Stimulated activated effector memory CD8-positive, alpha-beta T cell treated with anti-CD3 and anti-CD28 coated beads, Interleukin-12 subunit alpha, Interleukin-12 subunit beta, amount 100 ng/mL, for 72 hours (primary cell): ENCODE results near the gene ADCYAP1.
A peak's percentile ranks its signal among the peaks of the same experiment; 100 is the strongest.

Experiments used
- ATAC-seq: fragments of 150-1000 bp; cut with Tn5 transposase; 2 replicates; pipeline ENCODE4 v1.10.0; 2021
- DNase-seq, 2 donors: peaks; one replicate each; pipeline ENCODE4 v3.0.0; 2021 to 2022; ENCODE audit warnings: low spot score in 2 of 2
- H3K27ac Mint-ChIP-seq: one replicate; pipeline ENCODE4 v1.8.0; 2022; ENCODE audit warnings: mild to moderate bottlenecking, mixed read lengths
- H3K36me3 Mint-ChIP-seq: one replicate; pipeline ENCODE4 v1.8.0; 2022; ENCODE audit warnings: mild to moderate bottlenecking, mixed read lengths
- H3K4me1 Mint-ChIP-seq: one replicate; pipeline ENCODE4 v1.8.0; 2022; ENCODE audit warnings: mixed read lengths
- H3K4me3 Mint-ChIP-seq: one replicate; pipeline ENCODE4 v1.8.0; 2022; ENCODE audit warnings: mild to moderate bottlenecking, mixed read lengths
- H3K9me3 Mint-ChIP-seq: one replicate; pipeline ENCODE4 v1.8.0; 2022; ENCODE audit warnings: mixed read lengths

ADCYAP1 gene

GRCh38 chr18:936941-937340 lies 32.3 kb downstream of the ADCYAP1 start:
- Mint-ChIP-seq H3K4me1 (no peaks in the 10 kb centered on the region), H3K36me3 (no peaks in the 10 kb centered on the region), H3K9me3 (no peaks in the 10 kb centered on the region), H3K4me3 (no peak overlapping the region), H3K27ac (no peak overlapping the region)
- ATAC-seq = no peak
- DNase-seq = no peak

- DNase-seq = no peak
- no peaks in the 10 kb centered on the region for H3K9me3 Mint-ChIP-seq
- ATAC-seq = no peak
- no peaks in the 10 kb centered on the region for H3K36me3 Mint-ChIP-seq
- H3K27ac Mint-ChIP-seq = no peak overlapping the region
- no peaks in the 10 kb centered on the region for H3K4me1 Mint-ChIP-seq
- no peak overlapping the region for H3K4me3 Mint-ChIP-seq
Observed at GRCh38 chr18:939166-939565, 34.5 kb downstream of the ADCYAP1 start.

- ATAC-seq = no peak
Observed at GRCh38 chr18:939958-940357, 35.3 kb downstream of the ADCYAP1 start.

GRCh38 chr18:941331-941730 lies 36.7 kb downstream of the ADCYAP1 start:
- no peak overlapping the region for H3K27ac Mint-ChIP-seq
- no peak overlapping the region for H3K4me3 Mint-ChIP-seq
- no peaks in the 10 kb centered on the region for H3K4me1 Mint-ChIP-seq
- DNase-seq = no peak
- no peak for ATAC-seq
- H3K36me3 Mint-ChIP-seq = no peaks in the 10 kb centered on the region
- no peaks in the 10 kb centered on the region for H3K9me3 Mint-ChIP-seq

More at GRCh38 chr18:939958-940357, 35.3 kb downstream of the ADCYAP1 start:
- H3K27ac Mint-ChIP-seq = no peak overlapping the region
- H3K4me1 Mint-ChIP-seq = no peaks in the 10 kb centered on the region
- no peak for DNase-seq
- no peaks in the 10 kb centered on the region for H3K36me3 Mint-ChIP-seq
- H3K4me3 Mint-ChIP-seq = no peak overlapping the region
- H3K9me3 Mint-ChIP-seq = no peaks in the 10 kb centered on the region

- DNase-seq (no peak), ATAC-seq (no peak)
- Mint-ChIP-seq H3K4me1 (no peaks in the 10 kb centered on the region), H3K9me3 (no peaks in the 10 kb centered on the region), H3K36me3 (no peaks in the 10 kb centered on the region), H3K4me3 (no peak overlapping the region), H3K27ac (no peak overlapping the region)
Observed at GRCh38 chr18:944440-944839, 39.8 kb downstream of the ADCYAP1 start.

GRCh38 chr18:949724-950631 lies 45.3 kb downstream of the ADCYAP1 start:
- Mint-ChIP-seq H3K36me3 (no peaks in the 10 kb centered on the region), H3K9me3 (no peaks in the 10 kb centered on the region), H3K4me3 (no peak overlapping the region), H3K4me1 (no peaks in the 10 kb centered on the region), H3K27ac (no peak overlapping the region)
- ATAC-seq (peak; percentile 46), DNase-seq (no peak)

- Mint-ChIP-seq H3K4me3 (no peak overlapping the region), H3K4me1 (no peaks in the 10 kb centered on the region), H3K27ac (no peak overlapping the region), H3K9me3 (no peaks in the 10 kb centered on the region), H3K36me3 (no peaks in the 10 kb centered on the region)
- DNase-seq (no peak), ATAC-seq (no peak)
Observed at GRCh38 chr18:950882-951495, 46.3 kb downstream of the ADCYAP1 start.

- H3K27ac Mint-ChIP-seq = no peak overlapping the region
- ATAC-seq = no peak
- H3K4me1 Mint-ChIP-seq = no peaks in the 10 kb centered on the region
- no peak overlapping the region for H3K4me3 Mint-ChIP-seq
- H3K36me3 Mint-ChIP-seq = no peaks in the 10 kb centered on the region
- DNase-seq = no peak
- no peaks in the 10 kb centered on the region for H3K9me3 Mint-ChIP-seq
Observed at GRCh38 chr18:955384-956066, 50.9 kb downstream of the ADCYAP1 start.

GRCh38 chr18:957829-958228 lies 53.2 kb downstream of the ADCYAP1 start:
- DNase-seq (no peak), ATAC-seq (no peak)
- Mint-ChIP-seq H3K27ac (no peak overlapping the region), H3K36me3 (no peaks in the 10 kb centered on the region), H3K4me1 (no peaks in the 10 kb centered on the region), H3K4me3 (no peak overlapping the region), H3K9me3 (no peaks in the 10 kb centered on the region)

- Mint-ChIP-seq H3K36me3 (no peaks in the 10 kb centered on the region), H3K9me3 (no peaks in the 10 kb centered on the region), H3K4me3 (no peak overlapping the region), H3K4me1 (no peaks in the 10 kb centered on the region), H3K27ac (no peak overlapping the region)
- DNase-seq (no peak), ATAC-seq (no peak)
Observed at GRCh38 chr18:959854-960253, 55.2 kb downstream of the ADCYAP1 start.
